Measurements from ENCODE around the gene EXT2.

DNA sequence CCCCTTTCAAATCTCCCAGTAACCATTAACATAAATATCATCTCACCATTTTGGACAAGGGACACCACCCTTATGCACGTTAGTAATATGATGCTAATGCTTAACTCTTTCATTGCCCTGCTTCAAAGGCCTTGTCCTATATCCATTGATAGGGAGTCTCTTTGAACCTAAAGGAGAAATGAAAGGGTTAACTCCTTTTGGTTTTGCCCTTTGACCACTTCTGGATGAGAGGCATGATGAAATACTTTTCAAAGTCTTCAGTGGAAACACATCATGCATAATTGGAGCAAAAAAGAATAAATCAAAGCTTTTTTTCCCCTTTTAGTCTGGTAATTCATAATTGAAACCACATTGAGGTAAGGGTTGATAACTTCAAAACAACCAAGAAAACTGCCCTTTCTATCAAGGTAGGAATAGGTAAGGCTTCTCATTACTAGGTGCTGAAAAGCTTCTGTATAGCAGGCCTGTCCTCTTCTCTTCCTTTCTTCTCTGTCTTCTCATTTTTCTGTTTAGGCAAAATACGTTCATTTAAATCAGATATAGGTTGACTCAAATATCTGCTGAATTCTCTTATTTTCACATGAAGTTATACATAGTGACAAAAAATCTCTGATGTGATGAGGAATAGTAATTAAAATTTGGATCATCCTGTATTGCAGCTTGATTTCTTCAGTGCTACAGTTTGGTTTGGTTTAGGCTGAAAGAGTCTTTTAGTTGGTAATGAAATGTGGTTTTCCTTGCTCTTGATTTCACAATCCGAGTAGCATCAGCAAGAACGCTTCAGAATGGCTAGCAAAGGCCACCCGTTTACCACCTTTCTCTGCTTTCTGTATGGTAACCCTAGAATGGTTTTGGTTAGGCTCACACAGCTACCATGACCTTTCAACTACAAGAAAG is 94.8 kb downstream of the EXT2 start:
- TF ChIP-seq JUN (CRISPR knock-in tag; IDR thresholded peaks at IDR 0.05) (no peak), CTCF (IDR thresholded peaks at IDR 0.05) (no peak), SMAD3 (CRISPR knock-in tag; IDR thresholded peaks at IDR 0.05; ENCODE audit: borderline replicate concordance) (no peak)

Measured in WTC11 (cell line).